Stimulated activated CD4-positive, alpha-beta T cell treated with anti-CD3 and anti-CD28 coated beads, Interleukin-1b, Interleukin-23, amount 100 ng/mL, for 1 hour (primary cell): ENCODE measurements around the gene WSB2.
"Not testable (repeated sequence)": the region's sequence is repeated elsewhere in the genome, so short reads cannot be mapped to it uniquely, and the experiment has no call there.

Source experiments
- DNase-seq, 2 donors: peaks; one replicate each; pipeline ENCODE4 v3.0.0-alpha.2; 2020; ENCODE audit warnings: low read depth in 2 of 2

WSB2 gene

GRCh38 chr12:118061011-118061872, at the start of gene WSB2:
Gene WSB2 (minus strand): TSS chr12:118061179. CDS start chr12:118061048, 131 bp downstream.
- peak; percentile 3 to 31 for DNase-seq

- no peak for DNase-seq
Measured at GRCh38 chr12:118109088-118109487, 48.1 kb upstream of the WSB2 start.

- DNase-seq, result no peak
Measured at GRCh38 chr12:118107694-118108093, 46.7 kb upstream of the WSB2 start.

GRCh38 chr12:118107011-118107410, 46.0 kb upstream of the WSB2 start:
- no peak for DNase-seq

GRCh38 chr12:118103601-118104382, 42.8 kb upstream of the WSB2 start, which contains the start of gene VSIG10:
Gene VSIG10 (minus strand): TSS chr12:118104011. CDS start chr12:118103671, 340 bp downstream.
- DNase-seq, result no peak

- no peak for DNase-seq
Measured at GRCh38 chr12:118103201-118103600, 42.2 kb upstream of the WSB2 start.

GRCh38 chr12:118102609-118103008, 41.6 kb upstream of the WSB2 start:
- DNase-seq, result no peak

- no peak for DNase-seq
Measured at GRCh38 chr12:118102070-118102469, 41.1 kb upstream of the WSB2 start.

- DNase-seq, result no peak
Measured at GRCh38 chr12:118101051-118101450, 40.1 kb upstream of the WSB2 start.

GRCh38 chr12:118098911-118099671, 38.1 kb upstream of the WSB2 start:
- DNase-seq, result no peak

GRCh38 chr12:118098401-118098800, 37.4 kb upstream of the WSB2 start:
- DNase-seq, result no peak

GRCh38 chr12:118094039-118094438, 33.1 kb upstream of the WSB2 start:
- no peak for DNase-seq

- no peak for DNase-seq
Measured at GRCh38 chr12:118089782-118090181, 28.8 kb upstream of the WSB2 start.

GRCh38 chr12:118082161-118082560, 21.2 kb upstream of the WSB2 start:
- DNase-seq, result no peak

- not testable (repeated sequence) for DNase-seq
Measured at GRCh38 chr12:118081521-118081920, 20.5 kb upstream of the WSB2 start.

- no peak for DNase-seq
Measured at GRCh38 chr12:118073768-118074167, 12.8 kb upstream of the WSB2 start.

- no peak for DNase-seq
Measured at GRCh38 chr12:118070650-118071049, 9.7 kb upstream of the WSB2 start.

GRCh38 chr12:118068445-118068844, 7.5 kb upstream of the WSB2 start:
- no peak for DNase-seq

GRCh38 chr12:118065380-118065779, 4.4 kb upstream of the WSB2 start:
- no peak for DNase-seq

- no peak for DNase-seq
Measured at GRCh38 chr12:118064608-118065007, 3.6 kb upstream of the WSB2 start.

- no peak for DNase-seq
Measured at GRCh38 chr12:118063576-118064391, 2.8 kb upstream of the WSB2 start.
